Endothelial cell of umbilical vein (primary cell): ENCODE measurements around the gene VASN. TPM values are rescaled to one million over a fixed set of nuclear protein-coding genes. Genes with fewer than 3 reads are reported as not detected.

Experiments
- BruUV-seq: library from RNA; stranded (reverse); fragments of 400-500 nt; replicated peaks from 2 replicates; lab custom pipeline; 2021; lab: Mats Ljungman, UMichigan
- CTCF ChIA-PET: fragments of 300-600, 350-600 bp; sonication (Branson Sonifier 250); formaldehyde crosslinking; loops from one replicate; lab custom pipeline; 2021; ENCODE audit warnings: antibody characterized with exemption, inconsistent platforms; lab: Charles Lee
- POLR2A ChIA-PET: fragments of 300-600, 350-600 bp; sonication (Branson Sonifier 250); formaldehyde crosslinking; loops from one replicate; lab custom pipeline; 2021; ENCODE audit warnings: antibody characterized with exemption, inconsistent platforms; lab: Charles Lee
- DNase-seq: peaks from one replicate; pipeline ENCODE4 v3.0.0-alpha.2; 2011; ENCODE audit warnings: low read depth, low spot score
- FAIRE-seq: peaks from 2 replicates; lab custom pipeline; 2011; peaks lifted over from hg19 to GRCh38; lab: Jason Lieb, UNC
- H2AFZ ChIP-seq: 2 replicates; pipeline ENCODE4 v1.6.0; 2012; ENCODE audit warnings: low read depth, low read length, control low read depth, inconsistent platforms
- H3K27ac ChIP-seq: 2 replicates; pipeline ENCODE4 v1.5.1; 2011; ENCODE audit warnings: low read depth, mild to moderate bottlenecking, control low read depth, low read length, moderate library complexity; ENCODE audit not compliant: insufficient read depth
- H3K27me3 ChIP-seq, 2 experiments: 2 replicates each; pipeline versions ENCODE4 v1.6.0 to v1.6.1; 2011; ENCODE audit warnings: low read length in 2 of 2, mixed read lengths in 1 of 2; ENCODE audit not compliant: control insufficient read depth in 2 of 2, insufficient read depth in 2 of 2
- H3K36me3 ChIP-seq, 2 experiments: 2 replicates in 1 of 2; 3 replicates in 1 of 2; pipeline ENCODE4 v1.5.1; 2011; ENCODE audit warnings: low read length in 2 of 2, mild to moderate bottlenecking in 1 of 2, moderate library complexity in 1 of 2; ENCODE audit not compliant: control insufficient read depth in 2 of 2, insufficient read depth in 2 of 2; ENCODE audit errors: extremely low read depth in 1 of 2
- H3K4me1 ChIP-seq: 3 replicates; pipeline ENCODE4 v1.5.1; 2011; ENCODE audit warnings: mild to moderate bottlenecking, low read length; ENCODE audit not compliant: control insufficient read depth, insufficient read depth; ENCODE audit errors: extremely low read depth
- H3K4me2 ChIP-seq: 2 replicates; pipeline ENCODE4 v1.6.1; 2011; ENCODE audit warnings: low read length, control low read depth, mixed read lengths; ENCODE audit not compliant: insufficient read depth
- H3K4me3 ChIP-seq, 3 experiments: fragments of 200-600 bp in 1 of 3; sonication (generic), shearing (Covaris generic) in 1 of 3; replicated peaks in 1 of 3; 2 replicates each; pipeline ENCODE4 v1.5.1; 2011 to 2016; ENCODE audit warnings: control low read depth in 3 of 3, low read length in 3 of 3, mild to moderate bottlenecking in 2 of 3, inconsistent platforms in 1 of 3, low read depth in 1 of 3, moderate library complexity in 1 of 3; ENCODE audit not compliant: insufficient read depth in 1 of 3
- H3K79me2 ChIP-seq: 2 replicates; pipeline ENCODE4 v1.6.0; 2012; ENCODE audit warnings: low read length, inconsistent platforms; ENCODE audit not compliant: control insufficient read depth, insufficient read depth
- H3K9ac ChIP-seq: replicated peaks from 2 replicates; pipeline ENCODE3; 2011; ENCODE audit warnings: low read length, control low read depth; ENCODE audit not compliant: insufficient read depth; ENCODE audit errors: extremely low read depth
- H3K9me1 ChIP-seq: replicated peaks from 3 replicates; pipeline ENCODE4 v1.6.0; 2011; ENCODE audit warnings: mild to moderate bottlenecking, low read length; ENCODE audit not compliant: control insufficient read depth, insufficient read depth; ENCODE audit errors: extremely low read depth
- H3K9me3 ChIP-seq: replicated peaks from 2 replicates; pipeline ENCODE4 v1.5.1; 2012; ENCODE audit warnings: low read length, inconsistent platforms; ENCODE audit not compliant: control insufficient read depth, insufficient read depth
- H4K20me1 ChIP-seq: replicated peaks from 2 replicates; pipeline ENCODE3; 2011; ENCODE audit warnings: mild to moderate bottlenecking, low read length; ENCODE audit not compliant: control insufficient read depth, insufficient read depth; ENCODE audit errors: extremely low read depth
- CTCF ChIP-seq, 2 donors: IDR thresholded peaks; 1 replicate in 1 of 2; 2 replicates in 1 of 2; pipeline ENCODE4 v1.5.1; 2011; ENCODE audit warnings: low read length in 2 of 2, mild to moderate bottlenecking in 2 of 2, moderate library complexity in 2 of 2, control low read depth in 1 of 2, inconsistent platforms in 1 of 2, low read depth in 1 of 2; ENCODE audit not compliant: insufficient read depth in 1 of 2; ENCODE audit errors: extremely low read depth in 1 of 2
- EZH2 ChIP-seq: IDR thresholded peaks from 2 replicates; pipeline ENCODE4 v1.6.1; 2012; ENCODE audit warnings: borderline replicate concordance, low read depth, mild to moderate bottlenecking, moderate library complexity, low read length, inconsistent platforms; ENCODE audit not compliant: severe bottlenecking
- FOS ChIP-seq: IDR thresholded peaks from 2 replicates; pipeline ENCODE4 v1.6.1; 2011; ENCODE audit warnings: mild to moderate bottlenecking, low read length, moderate library complexity, borderline replicate concordance; ENCODE audit not compliant: insufficient read depth
- GATA2 ChIP-seq: IDR thresholded peaks from 2 replicates; pipeline ENCODE4 v1.7.0; 2011; ENCODE audit warnings: low read depth, mild to moderate bottlenecking, moderate library complexity, mixed read lengths, low read length; ENCODE audit not compliant: insufficient read length, insufficient read depth
- JUN ChIP-seq: IDR thresholded peaks from 2 replicates; pipeline ENCODE4 v1.6.1; 2011; ENCODE audit warnings: borderline replicate concordance, low read depth; ENCODE audit not compliant: insufficient read length, insufficient read depth
- MAX ChIP-seq: IDR thresholded peaks from 2 replicates; pipeline ENCODE4 v1.6.1; 2011; ENCODE audit not compliant: insufficient read depth, insufficient read length
- MYC ChIP-seq: IDR thresholded peaks from one replicate; pipeline ENCODE4 v1.6.1; 2011; ENCODE audit warnings: mild to moderate bottlenecking, low read depth, low read length
- POLR2A ChIP-seq: IDR thresholded peaks from 2 replicates; pipeline ENCODE4 v1.6.1; 2012; ENCODE audit warnings: low read depth, mild to moderate bottlenecking, control low read depth, low read length
- POLR2AphosphoS5 ChIP-seq: IDR thresholded peaks from 2 replicates; pipeline ENCODE4 v1.6.1; 2012; ENCODE audit warnings: low read depth, mild to moderate bottlenecking, control low read depth, low read length, moderate library complexity; ENCODE audit not compliant: insufficient read depth
- dilution Hi-C: fragments of 300-500 bp; cut with MboI; formaldehyde crosslinking; loops from one replicate; pipeline ENCODE4 v1.15.0; 2019; ENCODE audit warnings: low sequenced_read_pairs; ENCODE audit not compliant: extremely low pct_ligation_motif_present
- intact Hi-C: fragments of 100-400 bp; cut with micrococcal nuclease; formaldehyde crosslinking; loops from one replicate; pipeline ENCODE4 v1.10.0; 2022
- polyA plus RNA-seq, 4 experiments: library from polyadenylated mRNA; depleted of rRNA in 3 of 4; stranded (reverse) in 3 of 4; unstranded in 1 of 4; fragments of >200 nt; gene quantifications; 2 replicates each; pipeline versions ENCODE4 v1.2.1 to v1.2.3, GENCODE V29; 2011 to 2012; ENCODE audit warnings: missing spikeins in 1 of 4
- total RNA-seq: library from RNA; stranded (reverse); gene quantifications from 2 replicates; pipeline ENCODE4 v1.2.3, GENCODE V29; 2021

Gene VASN
- total and polyA plus RNA-seq, 2 donors (not counting 3 experiments of a cell fraction or from before 2014, with no cell fraction given), result 0.41 to 0.42 TPM

- Histone ChIP-seq H3K9me3 (no peaks in the 10 kb centered on the region), H3K9ac (no peak overlapping the region), H3K79me2 (peaks cover 10% of the 10 kb centered on the region), H3K9me1 (no peaks in the 10 kb centered on the region), H3K36me3 (peaks cover 0 to 8% of the 10 kb centered on the region in 2 experiments), H2AFZ (no peak overlapping the region), H4K20me1 (no peaks in the 10 kb centered on the region), H3K27ac (no peak overlapping the region), H3K4me1 (peaks cover 7% of the 10 kb centered on the region), H3K27me3 (no peaks in the 10 kb centered on the region), H3K4me2 (no peak overlapping the region), H3K4me3 (no peak overlapping the region)
- CTCF ChIA-PET, result interaction anchor here (2.3 kb wide), 1 partner anchor 48 kb away, joined by 8 read pairs; no protein-coding TSS in a partner anchor
- FAIRE-seq (no peak), DNase-seq (no peak)
- TF ChIP-seq POLR2A, result no peak
- TF ChIP-seq GATA2, result no peak
- TF ChIP-seq MAX, result no peak
- no peak for TF ChIP-seq FOS
- TF ChIP-seq JUN, result no peak
- TF ChIP-seq EZH2, result no peak
- no peak for TF ChIP-seq MYC
- TF ChIP-seq CTCF (IDR thresholded peaks at IDR 0.05; ENCODE audit: extremely low read depth in 1 of 2, insufficient read depth in 1 of 2, low read depth in 1 of 2, low read length in 2 of 2), result no peak
- TF ChIP-seq POLR2AphosphoS5, result no peak
- dilution Hi-C loops, result no loop called here
- no TSS peak for BruUV-seq
- POLR2A ChIA-PET, result no interaction called here
- intact Hi-C loops, result no loop called here
Observed at GRCh38 chr16:4354512-4355409, 16.9 kb upstream of the VASN start.
